ENCODE results near the gene ABLIM1.

Gene ABLIM1

GRCh38 chr10:114566064-114566463 lies 92.0 kb downstream of the ABLIM1 start:
- no peak for TF ChIP-seq CTCF (IDR thresholded peaks at IDR 0.05; ENCODE audit: low read depth, low read length)
- no peak for DNase-seq (ENCODE audit: extremely low read depth, low read depth)

- no peak for DNase-seq (ENCODE audit: extremely low read depth, low read depth)
- no peak for TF ChIP-seq CTCF (IDR thresholded peaks at IDR 0.05; ENCODE audit: low read depth, low read length)
These were observed 93.0 kb downstream of the ABLIM1 start for GRCh38 chr10:114565066-114565465.

- DNase-seq (ENCODE audit: extremely low read depth, low read depth) = no peak
- no peak for TF ChIP-seq CTCF (IDR thresholded peaks at IDR 0.05; ENCODE audit: low read depth, low read length)
These were observed 97.0 kb downstream of the ABLIM1 start for GRCh38 chr10:114561008-114561523.

- no peak for TF ChIP-seq CTCF (IDR thresholded peaks at IDR 0.05; ENCODE audit: low read depth, low read length)
- no peak for DNase-seq (ENCODE audit: extremely low read depth, low read depth)
These were observed 97.9 kb downstream of the ABLIM1 start for GRCh38 chr10:114560144-114560543.

- TF ChIP-seq CTCF (IDR thresholded peaks at IDR 0.05; ENCODE audit: low read depth, low read length) = no peak
- no peak for DNase-seq (ENCODE audit: extremely low read depth, low read depth)
These were observed 98.4 kb downstream of the ABLIM1 start for GRCh38 chr10:114559636-114560035.

GRCh38 chr10:114557854-114558253 lies 100.2 kb downstream of the ABLIM1 start:
- DNase-seq (ENCODE audit: extremely low read depth, low read depth) = no peak
- no peak for TF ChIP-seq CTCF (IDR thresholded peaks at IDR 0.05; ENCODE audit: low read depth, low read length)

GRCh38 chr10:114556236-114557122 lies 101.6 kb downstream of the ABLIM1 start:
- no peak for DNase-seq (ENCODE audit: extremely low read depth, low read depth)

More at GRCh38 chr10:114556236-114557122, 101.6 kb downstream of the ABLIM1 start:
- no peak for TF ChIP-seq CTCF (IDR thresholded peaks at IDR 0.05; ENCODE audit: low read depth, low read length)

Measured in AG09319 (cell line).